HEK293 (cell line): ENCODE results near the gene GALNT10.

ENCODE experiments used
- CTCF ChIA-PET: fragments of 350-600 bp; formaldehyde crosslinking; extraction: SDS; loops from one replicate; lab custom pipeline; 2021; ENCODE audit warnings: antibody characterized with exemption; lab: Yijun Ruan, JAX
- POLR2A ChIA-PET: fragments of 300-600 bp; formaldehyde crosslinking; extraction: SDS; loops from one replicate; lab custom pipeline; 2020; ENCODE audit warnings: antibody characterized with exemption, inconsistent platforms; lab: Yijun Ruan, JAX
- H3K27ac ChIP-seq: fragments of 200-500 bp; sonication (Bioruptor generic); 2 replicates; pipeline ENCODE4 v1.5.1; 2014; ENCODE audit warnings: low read depth, low read length, control low read depth, inconsistent platforms; ENCODE audit errors: extremely low read depth
- H3K36me3 ChIP-seq, 2 experiments: fragments of 200-500 bp in 1 of 2; sonication (Bioruptor generic) in 1 of 2; 1 replicate in 1 of 2; 2 replicates in 1 of 2; pipeline ENCODE4 v1.5.1; 2014 to 2017; ENCODE audit warnings: inconsistent platforms in 2 of 2, low read length in 2 of 2; ENCODE audit not compliant: control insufficient read depth in 2 of 2, insufficient read depth in 1 of 2
- H3K4me1 ChIP-seq: fragments of 200-500 bp; sonication (Bioruptor generic); 2 replicates; pipeline ENCODE4 v1.5.1; 2014; ENCODE audit warnings: mild to moderate bottlenecking, low read length, inconsistent platforms; ENCODE audit not compliant: control insufficient read depth, insufficient read depth
- H3K4me3 ChIP-seq: 2 replicates; pipeline ENCODE4 v1.5.1; 2011; ENCODE audit warnings: low read depth, mild to moderate bottlenecking, control low read depth, low read length, moderate library complexity
- H3K9me3 ChIP-seq: fragments of 200-500 bp; sonication (Bioruptor generic); 2 replicates; pipeline ENCODE4 v1.5.1; 2014; ENCODE audit warnings: low read depth, low read length, inconsistent platforms; ENCODE audit not compliant: control insufficient read depth, insufficient read depth
- EGR2 ChIP-seq: fragments of 450-650 bp; formaldehyde crosslinking; IDR thresholded peaks from 2 replicates; pipeline ENCODE4 v1.5.1; 2016; ENCODE audit warnings: low read depth, missing biosample characterization, missing genetic modification characterization
- GLIS1 ChIP-seq: fragments of 450-650 bp; formaldehyde crosslinking; IDR thresholded peaks from 2 replicates; pipeline ENCODE4 v1.5.1; 2016; ENCODE audit warnings: missing biosample characterization, missing genetic modification characterization
- HOXD13 ChIP-seq: sonication (generic); formaldehyde crosslinking; IDR thresholded peaks from 2 replicates; pipeline ENCODE4 v1.8.0; 2022; ENCODE audit warnings: missing genetic modification reagents, borderline replicate concordance
- MYNN ChIP-seq: fragments of 450-650 bp; formaldehyde crosslinking; IDR thresholded peaks from 2 replicates; pipeline ENCODE4 v1.5.1; 2016; ENCODE audit warnings: missing biosample characterization, missing genetic modification characterization, borderline replicate concordance
- OSR2 ChIP-seq: fragments of 450-650 bp; formaldehyde crosslinking; IDR thresholded peaks from 2 replicates; pipeline ENCODE4 v1.5.1; 2016; ENCODE audit warnings: missing biosample characterization, missing genetic modification characterization
- RBAK ChIP-seq: fragments of 450-650 bp; formaldehyde crosslinking; IDR thresholded peaks from 2 replicates; pipeline ENCODE4 v1.5.1; 2016; ENCODE audit warnings: missing biosample characterization, missing genetic modification characterization
- SCRT2 ChIP-seq: fragments of 450-650 bp; formaldehyde crosslinking; IDR thresholded peaks from 2 replicates; pipeline ENCODE4 v1.5.1; 2016; ENCODE audit warnings: missing biosample characterization, missing genetic modification characterization
- SP2 ChIP-seq: fragments of 450-650 bp; formaldehyde crosslinking; IDR thresholded peaks from 2 replicates; pipeline ENCODE4 v1.5.1; 2016; ENCODE audit warnings: missing biosample characterization, missing genetic modification characterization
- ZBTB8A ChIP-seq: fragments of 450-650 bp; formaldehyde crosslinking; IDR thresholded peaks from 2 replicates; pipeline ENCODE4 v1.5.1; 2016; ENCODE audit warnings: missing biosample characterization, missing genetic modification characterization
- ZFP37 ChIP-seq: fragments of 450-650 bp; formaldehyde crosslinking; IDR thresholded peaks from 2 replicates; pipeline ENCODE4 v1.5.1; 2016; ENCODE audit warnings: missing biosample characterization, missing genetic modification characterization
- ZIC2 ChIP-seq: fragments of 450-650 bp; formaldehyde crosslinking; IDR thresholded peaks from 2 replicates; pipeline ENCODE4 v1.5.1; 2016; ENCODE audit warnings: missing biosample characterization, missing genetic modification characterization
- ZNF114 ChIP-seq: fragments of 450-650 bp; formaldehyde crosslinking; IDR thresholded peaks from 2 replicates; pipeline ENCODE4 v1.5.0; 2017; ENCODE audit warnings: missing biosample characterization, missing genetic modification characterization
- ZNF184 ChIP-seq: fragments of 450-650 bp; IDR thresholded peaks from 2 replicates; pipeline ENCODE4 v1.5.1; 2018; ENCODE audit warnings: missing biosample characterization, mild to moderate bottlenecking, missing genetic modification characterization
- ZNF2 ChIP-seq: fragments of 450-650 bp; formaldehyde crosslinking; IDR thresholded peaks from 2 replicates; pipeline ENCODE4 v1.5.1; 2016; ENCODE audit warnings: missing biosample characterization, missing genetic modification characterization
- ZNF266 ChIP-seq: fragments of 450-650 bp; formaldehyde crosslinking; IDR thresholded peaks from 2 replicates; pipeline ENCODE4 v1.5.1; 2016; ENCODE audit warnings: missing biosample characterization, missing genetic modification characterization, low read depth
- ZNF324 ChIP-seq: fragments of 450-650 bp; formaldehyde crosslinking; IDR thresholded peaks from 2 replicates; pipeline ENCODE4 v1.5.1; 2016; ENCODE audit warnings: missing biosample characterization, missing genetic modification characterization
- ZNF404 ChIP-seq: fragments of 450-650 bp; formaldehyde crosslinking; IDR thresholded peaks from 2 replicates; pipeline ENCODE4 v1.5.1; 2017; ENCODE audit warnings: missing biosample characterization, missing genetic modification characterization
- ZNF510 ChIP-seq: fragments of 450-650 bp; formaldehyde crosslinking; IDR thresholded peaks from 2 replicates; pipeline ENCODE4 v1.5.1; 2018; ENCODE audit warnings: mild to moderate bottlenecking, missing genetic modification characterization, missing biosample characterization; ENCODE audit not compliant: insufficient replicate concordance
- ZNF521 ChIP-seq: fragments of 450-650 bp; formaldehyde crosslinking; IDR thresholded peaks from 2 replicates; pipeline ENCODE4 v1.5.1; 2017; ENCODE audit warnings: missing biosample characterization, mild to moderate bottlenecking, missing genetic modification characterization
- ZNF544 ChIP-seq: fragments of 450-650 bp; formaldehyde crosslinking; IDR thresholded peaks from 2 replicates; pipeline ENCODE4 v1.5.0; 2017; ENCODE audit warnings: missing biosample characterization, missing genetic modification characterization
- ZNF548 ChIP-seq: fragments of 450-650 bp; formaldehyde crosslinking; IDR thresholded peaks from 2 replicates; pipeline ENCODE4 v1.5.1; 2016; ENCODE audit warnings: missing biosample characterization, missing genetic modification characterization
- ZNF549 ChIP-seq: fragments of 450-650 bp; IDR thresholded peaks from 2 replicates; pipeline ENCODE4 v1.5.1; 2018; ENCODE audit warnings: missing biosample characterization, missing genetic modification characterization, mild to moderate bottlenecking, inconsistent platforms, moderate library complexity
- ZNF560 ChIP-seq: fragments of 450-650 bp; formaldehyde crosslinking; IDR thresholded peaks from 2 replicates; pipeline ENCODE4 v1.5.1; 2017; ENCODE audit warnings: missing biosample characterization, missing genetic modification characterization, borderline replicate concordance
- ZNF585B ChIP-seq: fragments of 450-650 bp; formaldehyde crosslinking; IDR thresholded peaks from 2 replicates; pipeline ENCODE4 v1.5.1; 2016; ENCODE audit warnings: missing biosample characterization, missing genetic modification characterization
- ZNF621 ChIP-seq: fragments of 450-650 bp; formaldehyde crosslinking; IDR thresholded peaks from 2 replicates; pipeline ENCODE4 v1.5.1; 2017; ENCODE audit warnings: missing biosample characterization, missing genetic modification characterization
- ZNF623 ChIP-seq: fragments of 450-650 bp; formaldehyde crosslinking; IDR thresholded peaks from 2 replicates; pipeline ENCODE4 v1.5.1; 2016; ENCODE audit warnings: missing biosample characterization, missing genetic modification characterization
- ZNF670 ChIP-seq: fragments of 450-650 bp; formaldehyde crosslinking; IDR thresholded peaks from 2 replicates; pipeline ENCODE4 v1.5.1; 2016; ENCODE audit warnings: missing biosample characterization, missing genetic modification characterization, low read depth
- ZNF792 ChIP-seq: fragments of 450-650 bp; formaldehyde crosslinking; IDR thresholded peaks from 2 replicates; pipeline ENCODE4 v1.5.1; 2016; ENCODE audit warnings: missing biosample characterization, missing genetic modification characterization
- TF ChIP-seq, protein P1 (sequence below): fragments of 450-650 bp; formaldehyde crosslinking; IDR thresholded peaks from 2 replicates; pipeline ENCODE4 v1.5.1; 2016; ENCODE audit warnings: missing biosample characterization, missing genetic modification characterization
- TF ChIP-seq, protein P2 (sequence below): fragments of 450-650 bp; formaldehyde crosslinking; IDR thresholded peaks from 2 replicates; pipeline ENCODE4 v1.5.1; 2016; ENCODE audit warnings: missing biosample characterization, missing genetic modification characterization
- TF ChIP-seq, protein P3 (sequence below): fragments of 450-650 bp; formaldehyde crosslinking; IDR thresholded peaks from 2 replicates; pipeline ENCODE4 v1.5.1; 2017; ENCODE audit warnings: missing biosample characterization, mild to moderate bottlenecking, missing genetic modification characterization, moderate library complexity

Gene GALNT10

DNA sequence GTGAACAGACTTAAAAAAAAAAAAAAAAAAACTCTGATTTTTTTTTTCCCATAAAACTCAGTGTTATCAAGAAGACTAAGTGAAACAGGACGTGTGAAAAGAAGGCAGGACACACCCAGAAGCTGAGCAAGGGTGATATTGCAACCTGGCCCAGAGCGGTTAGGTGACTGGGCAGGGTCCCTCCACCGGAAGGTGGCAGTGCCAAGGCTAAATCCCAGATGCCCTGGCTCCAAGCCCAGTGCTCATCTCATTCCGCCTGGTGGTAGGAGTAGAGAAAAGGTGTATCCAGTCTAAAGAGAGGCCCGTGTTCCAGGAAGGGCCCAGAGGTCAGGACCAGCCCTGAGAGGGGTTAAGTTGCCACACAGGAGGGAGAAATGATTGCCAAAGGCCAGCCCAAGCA lies 203.8 kb downstream of the GALNT10 start:
- Histone ChIP-seq H3K4me3 (no peak overlapping the region), H3K27ac (no peak overlapping the region)
- CTCF ChIA-PET: interaction anchor here (0.6 to 1.4 kb wide), 4 partner anchors 11 to 122 kb away, joined by 3 to 5 read pairs (median 3); no protein-coding TSS in a partner anchor
- TF ChIP-seq ZNF585B (tag by site-specific recombination) (no peak), EGR2 (tag by site-specific recombination) (no peak)
- TF ChIP-seq, protein P1, sequence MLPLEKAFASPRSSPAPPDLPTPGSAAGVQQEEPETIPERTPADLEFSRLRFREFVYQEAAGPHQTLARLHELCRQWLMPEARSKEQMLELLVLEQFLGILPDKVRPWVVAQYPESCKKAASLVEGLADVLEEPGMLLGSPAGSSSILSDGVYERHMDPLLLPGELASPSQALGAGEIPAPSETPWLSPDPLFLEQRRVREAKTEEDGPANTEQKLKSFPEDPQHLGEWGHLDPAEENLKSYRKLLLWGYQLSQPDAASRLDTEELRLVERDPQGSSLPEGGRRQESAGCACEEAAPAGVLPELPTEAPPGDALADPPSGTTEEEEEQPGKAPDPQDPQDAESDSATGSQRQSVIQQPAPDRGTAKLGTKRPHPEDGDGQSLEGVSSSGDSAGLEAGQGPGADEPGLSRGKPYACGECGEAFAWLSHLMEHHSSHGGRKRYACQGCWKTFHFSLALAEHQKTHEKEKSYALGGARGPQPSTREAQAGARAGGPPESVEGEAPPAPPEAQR (tag by site-specific recombination): no peak
- TF ChIP-seq, all 188 proteins: peak for 0
- POLR2A ChIA-PET: no interaction called here
- H3K36me3 ChIP-seq: no peaks in the 10 kb centered on the region
- peaks cover 12% of the 10 kb centered on the region for H3K4me1 ChIP-seq
- H3K9me3 ChIP-seq: no peaks in the 10 kb centered on the region

DNA sequence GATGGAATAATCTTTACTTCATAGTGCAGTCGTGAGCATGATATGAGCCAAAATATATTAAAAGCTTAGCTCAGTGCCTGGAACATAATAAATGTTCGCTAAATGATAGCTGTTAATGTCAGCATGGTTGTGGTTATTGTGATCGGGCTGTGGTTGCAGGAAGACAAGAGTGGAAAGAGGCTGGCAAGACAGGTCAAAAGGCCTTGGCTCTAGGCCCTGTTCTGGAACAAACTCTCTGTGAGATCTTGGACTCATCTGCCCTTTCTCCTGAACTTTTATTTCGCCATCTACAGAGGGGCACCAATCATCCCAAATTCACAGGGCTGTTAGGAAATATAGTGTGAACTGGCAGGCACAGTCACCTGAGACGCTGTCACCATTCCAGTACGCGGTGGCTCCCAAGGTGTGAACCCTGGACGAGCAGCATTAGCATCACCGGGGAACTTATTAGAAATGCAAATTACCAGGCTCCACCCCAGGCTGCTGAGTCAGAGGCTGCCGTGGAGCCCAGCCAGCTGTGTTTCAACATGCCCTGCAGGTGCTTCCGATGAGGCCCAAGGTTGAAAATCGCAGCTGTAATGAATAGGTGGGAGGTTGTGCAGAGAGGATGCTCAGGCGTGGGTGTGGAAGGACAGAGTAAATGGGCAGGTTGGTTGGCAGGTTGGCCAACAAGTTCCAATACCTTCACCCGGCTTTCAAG lies 205.0 kb downstream of the GALNT10 start:
- POLR2A ChIA-PET: interaction anchor here (1.3 kb wide), 1 partner anchor 27 kb away, joined by 3 read pairs; no protein-coding TSS in a partner anchor
- CTCF ChIA-PET: interaction anchor here (0.6 to 0.7 kb wide), 2 partner anchors 12 to 323 kb away, joined by 3 to 4 read pairs; no protein-coding TSS in a partner anchor
- TF ChIP-seq GLIS1 (tag by site-specific recombination) (no peak), RBAK (tag by site-specific recombination) (no peak), ZNF548 (tag by site-specific recombination) (no peak), ZNF404 (no peak), ZNF510 (tag by site-specific recombination) (no peak), ZIC2 (0 out of 2 replicates have a peak, but pooled peaks have one; percentile 13), SP2 (tag by site-specific recombination) (no peak), ZNF114 (no peak), ZNF266 (tag by site-specific recombination) (no peak), HOXD13 (CRISPR knock-in tag) (no peak), ZNF670 (tag by site-specific recombination) (no peak), SCRT2 (tag by site-specific recombination) (no peak), ZNF2 (no peak), ZNF324 (tag by site-specific recombination) (no peak), ZNF792 (no peak), ZFP37 (tag by site-specific recombination) (no peak), MYNN (tag by site-specific recombination) (no peak), ZNF544 (tag by site-specific recombination) (no peak), ZBTB8A (tag by site-specific recombination) (0 out of 2 replicates have a peak, but pooled peaks have one; percentile 9), ZNF549 (tag by site-specific recombination) (no peak), ZNF560 (tag by site-specific recombination) (no peak), ZNF521 (tag by site-specific recombination) (no peak), ZNF621 (tag by site-specific recombination) (no peak), ZNF184 (tag by site-specific recombination) (no peak), ZNF623 (tag by site-specific recombination) (no peak), OSR2 (tag by site-specific recombination) (no peak)
- TF ChIP-seq, protein P2, sequence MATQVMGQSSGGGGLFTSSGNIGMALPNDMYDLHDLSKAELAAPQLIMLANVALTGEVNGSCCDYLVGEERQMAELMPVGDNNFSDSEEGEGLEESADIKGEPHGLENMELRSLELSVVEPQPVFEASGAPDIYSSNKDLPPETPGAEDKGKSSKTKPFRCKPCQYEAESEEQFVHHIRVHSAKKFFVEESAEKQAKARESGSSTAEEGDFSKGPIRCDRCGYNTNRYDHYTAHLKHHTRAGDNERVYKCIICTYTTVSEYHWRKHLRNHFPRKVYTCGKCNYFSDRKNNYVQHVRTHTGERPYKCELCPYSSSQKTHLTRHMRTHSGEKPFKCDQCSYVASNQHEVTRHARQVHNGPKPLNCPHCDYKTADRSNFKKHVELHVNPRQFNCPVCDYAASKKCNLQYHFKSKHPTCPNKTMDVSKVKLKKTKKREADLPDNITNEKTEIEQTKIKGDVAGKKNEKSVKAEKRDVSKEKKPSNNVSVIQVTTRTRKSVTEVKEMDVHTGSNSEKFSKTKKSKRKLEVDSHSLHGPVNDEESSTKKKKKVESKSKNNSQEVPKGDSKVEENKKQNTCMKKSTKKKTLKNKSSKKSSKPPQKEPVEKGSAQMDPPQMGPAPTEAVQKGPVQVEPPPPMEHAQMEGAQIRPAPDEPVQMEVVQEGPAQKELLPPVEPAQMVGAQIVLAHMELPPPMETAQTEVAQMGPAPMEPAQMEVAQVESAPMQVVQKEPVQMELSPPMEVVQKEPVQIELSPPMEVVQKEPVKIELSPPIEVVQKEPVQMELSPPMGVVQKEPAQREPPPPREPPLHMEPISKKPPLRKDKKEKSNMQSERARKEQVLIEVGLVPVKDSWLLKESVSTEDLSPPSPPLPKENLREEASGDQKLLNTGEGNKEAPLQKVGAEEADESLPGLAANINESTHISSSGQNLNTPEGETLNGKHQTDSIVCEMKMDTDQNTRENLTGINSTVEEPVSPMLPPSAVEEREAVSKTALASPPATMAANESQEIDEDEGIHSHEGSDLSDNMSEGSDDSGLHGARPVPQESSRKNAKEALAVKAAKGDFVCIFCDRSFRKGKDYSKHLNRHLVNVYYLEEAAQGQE (tag by site-specific recombination): no peak
- TF ChIP-seq, protein P3, sequence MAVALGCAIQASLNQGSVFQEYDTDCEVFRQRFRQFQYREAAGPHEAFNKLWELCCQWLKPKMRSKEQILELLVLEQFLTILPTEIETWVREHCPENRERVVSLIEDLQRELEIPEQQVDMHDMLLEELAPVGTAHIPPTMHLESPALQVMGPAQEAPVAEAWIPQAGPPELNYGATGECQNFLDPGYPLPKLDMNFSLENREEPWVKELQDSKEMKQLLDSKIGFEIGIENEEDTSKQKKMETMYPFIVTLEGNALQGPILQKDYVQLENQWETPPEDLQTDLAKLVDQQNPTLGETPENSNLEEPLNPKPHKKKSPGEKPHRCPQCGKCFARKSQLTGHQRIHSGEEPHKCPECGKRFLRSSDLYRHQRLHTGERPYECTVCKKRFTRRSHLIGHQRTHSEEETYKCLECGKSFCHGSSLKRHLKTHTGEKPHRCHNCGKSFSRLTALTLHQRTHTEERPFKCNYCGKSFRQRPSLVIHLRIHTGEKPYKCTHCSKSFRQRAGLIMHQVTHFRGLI (tag by site-specific recombination): no peak

More for the DNA sequence above, 205.0 kb downstream of the GALNT10 start:
- Histone ChIP-seq H3K27ac (no peak overlapping the region), H3K9me3 (no peaks in the 10 kb centered on the region), H3K36me3 (no peaks in the 10 kb centered on the region), H3K4me3 (no peak overlapping the region), H3K4me1 (peaks cover 12% of the 10 kb centered on the region)
